Astrocyte (in vitro differentiated cells and primary cell): ENCODE results near the gene IER5. TPM values are rescaled to one million over a fixed set of nuclear protein-coding genes. Genes with fewer than 3 reads are reported as not detected.

ENCODE experiments used
- DNase-seq: peaks from one replicate; pipeline ENCODE4 v3.0.0-alpha.2; 2010; ENCODE audit warnings: low read depth
- FAIRE-seq: peaks from 2 replicates; lab custom pipeline; 2011; peaks lifted over from hg19 to GRCh38; lab: Jason Lieb, UNC
- H2AFZ ChIP-seq: 2 replicates; pipeline ENCODE4 v1.6.0; 2012; ENCODE audit warnings: low read depth, low read length, inconsistent platforms
- H3K27ac ChIP-seq: 2 replicates; pipeline ENCODE4 v1.5.1; 2011; ENCODE audit warnings: low read depth, low read length, inconsistent platforms
- H3K27me3 ChIP-seq: 2 replicates; pipeline ENCODE4 v1.6.0; 2011; ENCODE audit warnings: low read length, inconsistent platforms; ENCODE audit not compliant: insufficient read depth
- H3K36me3 ChIP-seq: 2 replicates; pipeline ENCODE4 v1.5.1; 2011; ENCODE audit warnings: low read length, inconsistent platforms; ENCODE audit not compliant: insufficient read depth
- H3K4me1 ChIP-seq: 2 replicates; pipeline ENCODE4 v1.5.1; 2011; ENCODE audit warnings: low read length, inconsistent platforms; ENCODE audit not compliant: insufficient read depth
- H3K4me2 ChIP-seq: 2 replicates; pipeline ENCODE4 v1.6.0; 2012; ENCODE audit warnings: low read length, inconsistent platforms
- H3K4me3 ChIP-seq: 2 replicates; pipeline ENCODE4 v1.5.1; 2011; ENCODE audit warnings: low read depth, mild to moderate bottlenecking, low read length, inconsistent platforms; ENCODE audit not compliant: insufficient read depth
- H3K79me2 ChIP-seq: 2 replicates; pipeline ENCODE4 v1.6.0; 2012; ENCODE audit warnings: mild to moderate bottlenecking, low read length, inconsistent platforms; ENCODE audit not compliant: insufficient read depth
- H3K9ac ChIP-seq: 2 replicates; pipeline ENCODE4 v1.6.0; 2012; ENCODE audit warnings: mild to moderate bottlenecking, low read length, inconsistent platforms
- H3K9me3 ChIP-seq: 2 replicates; pipeline ENCODE4 v1.5.1; 2012; ENCODE audit warnings: low read depth, mild to moderate bottlenecking, low read length, inconsistent platforms; ENCODE audit not compliant: insufficient read depth
- H4K20me1 ChIP-seq: 2 replicates; pipeline ENCODE4 v1.6.0; 2012; ENCODE audit warnings: low read length, inconsistent platforms; ENCODE audit not compliant: insufficient read depth
- H3K27ac Mint-ChIP-seq: one replicate; pipeline ENCODE4 v1.8.0; 2021; ENCODE audit warnings: mild to moderate bottlenecking, mixed read lengths; ENCODE audit not compliant: unreplicated experiment
- H3K27me3 Mint-ChIP-seq: one replicate; pipeline ENCODE4 v1.8.0; 2021; ENCODE audit warnings: low read depth, mixed read lengths; ENCODE audit not compliant: unreplicated experiment
- H3K36me3 Mint-ChIP-seq: one replicate; pipeline ENCODE4 v1.8.0; 2021; ENCODE audit warnings: low read depth, mixed read lengths; ENCODE audit not compliant: unreplicated experiment
- H3K4me1 Mint-ChIP-seq: one replicate; pipeline ENCODE4 v1.8.0; 2021; ENCODE audit warnings: low read depth, mixed read lengths; ENCODE audit not compliant: unreplicated experiment
- H3K4me3 Mint-ChIP-seq: one replicate; pipeline ENCODE4 v1.8.0; 2021; ENCODE audit warnings: mild to moderate bottlenecking, moderate library complexity, mixed read lengths; ENCODE audit not compliant: unreplicated experiment
- H3K9me3 Mint-ChIP-seq: one replicate; pipeline ENCODE4 v1.8.0; 2021; ENCODE audit warnings: mild to moderate bottlenecking, mixed read lengths; ENCODE audit not compliant: unreplicated experiment
- CTCF ChIP-seq: IDR thresholded peaks from 2 replicates; pipeline ENCODE4 v1.5.1; 2011; ENCODE audit warnings: low read depth, mild to moderate bottlenecking, inconsistent platforms, low read length, moderate library complexity; ENCODE audit not compliant: insufficient read depth
- EZH2 ChIP-seq: IDR thresholded peaks from 2 replicates; pipeline ENCODE4 v1.6.1; 2012; ENCODE audit warnings: mild to moderate bottlenecking, low read length, inconsistent platforms; ENCODE audit not compliant: insufficient read depth
- total RNA-seq: library from RNA; stranded (reverse); gene quantifications from 2 replicates; pipeline ENCODE4 v1.2.1, GENCODE V29; 2021

IER5 gene
- total RNA-seq, 1 donor from 2014 or later: 28.3 TPM

- H2AFZ ChIP-seq: no peak overlapping the region
- FAIRE-seq (no peak), DNase-seq (no peak)
- H3K4me2 ChIP-seq: no peak overlapping the region
- H3K36me3 ChIP-seq: no peaks in the 10 kb centered on the region
- no peak overlapping the region for H3K4me3 ChIP-seq
- Mint-ChIP-seq H3K27ac (no peak overlapping the region), H3K9me3 (peaks cover 11% of the 10 kb centered on the region), H3K27me3 (peaks cover 2% of the 10 kb centered on the region), H3K36me3 (peaks cover 2% of the 10 kb centered on the region), H3K4me3 (no peak overlapping the region), H3K4me1 (no peaks in the 10 kb centered on the region)
- no peaks in the 10 kb centered on the region for H3K27me3 ChIP-seq
- H3K9me3 ChIP-seq: peaks cover 2% of the 10 kb centered on the region
- no peak overlapping the region for H3K27ac ChIP-seq
- TF ChIP-seq CTCF: no peak
- H4K20me1 ChIP-seq: no peaks in the 10 kb centered on the region
- H3K4me1 ChIP-seq: no peaks in the 10 kb centered on the region
- no peak overlapping the region for H3K9ac ChIP-seq
- no peaks in the 10 kb centered on the region for H3K79me2 ChIP-seq
Observed at GRCh38 chr1:181061487-181061886, 27.0 kb upstream of the IER5 start.

GRCh38 chr1:181061891-181062835, 26.3 kb upstream of the IER5 start:
- no peaks in the 10 kb centered on the region for H3K4me1 Mint-ChIP-seq
- no peaks in the 10 kb centered on the region for H3K79me2 ChIP-seq
- FAIRE-seq (no peak), DNase-seq (no peak)
- no peak overlapping the region for H3K27ac Mint-ChIP-seq
- no peaks in the 10 kb centered on the region for H3K27me3 ChIP-seq
- peaks cover 11% of the 10 kb centered on the region for H3K9me3 Mint-ChIP-seq
- H3K4me2 ChIP-seq: no peak overlapping the region
- TF ChIP-seq CTCF: no peak
- TF ChIP-seq EZH2: no peak
- peaks cover 2% of the 10 kb centered on the region for H3K36me3 Mint-ChIP-seq
- peaks cover 2% of the 10 kb centered on the region for H3K9me3 ChIP-seq
- no peaks in the 10 kb centered on the region for H3K4me1 ChIP-seq
- H3K27me3 Mint-ChIP-seq: no peaks in the 10 kb centered on the region
- H3K4me3 Mint-ChIP-seq: no peak overlapping the region
- no peak overlapping the region for H2AFZ ChIP-seq
- H3K9ac ChIP-seq: no peak overlapping the region
- H3K36me3 ChIP-seq: no peaks in the 10 kb centered on the region
- H4K20me1 ChIP-seq: no peaks in the 10 kb centered on the region
- H3K4me3 ChIP-seq: no peak overlapping the region
- no peak overlapping the region for H3K27ac ChIP-seq
